ENCODE data around the gene RAD51.

The RAD51 gene

GRCh38 chr15:40776537-40777141, 81.7 kb downstream of the RAD51 start:
- Histone ChIP-seq H3K4me1 (ENCODE audit: low read depth, poor library complexity, severe bottlenecking) (peaks cover 30% of the 10 kb centered on the region), H3K4me2 (peak overlapping the region; percentile 88), H3K79me2 (ENCODE audit: insufficient read depth, low read depth) (no peaks in the 10 kb centered on the region), H3K9ac (peak overlapping the region; percentile 61), H3K27ac (peak overlapping the region; percentile 66), H3K27me3 (ENCODE audit: insufficient read depth, low read depth) (no peaks in the 10 kb centered on the region), H3K4me3 (IDR thresholded peaks at IDR 0.05; ENCODE audit: insufficient read depth, low read depth, low read length) (no peak overlapping the region), H3K36me3 (ENCODE audit: insufficient read depth) (no peaks in the 10 kb centered on the region), H2AFZ (ENCODE audit: low read depth) (peak overlapping the region; percentile 32; the same call in 1 of the 2 replicates), H4K20me1 (ENCODE audit: insufficient read depth) (no peaks in the 10 kb centered on the region)
- TF ChIP-seq CTCF (conservative IDR thresholded peaks at IDR 0.05; ENCODE audit: low read depth, low read length) = no peak
